Stimulated activated CD8-positive, alpha-beta memory T cell treated with anti-CD3 and anti-CD28 coated beads, Interleukin-15, amount 100 ng/mL, for 4 hours (primary cell): ENCODE data around the gene PXDN.
"Not testable (repeated sequence)": the region's sequence is repeated elsewhere in the genome, so short reads cannot be mapped to it uniquely, and the experiment has no call there.

ENCODE experiments used
- DNase-seq, 2 donors: peaks; one replicate each; pipeline ENCODE4 v3.0.0-alpha.2; 2020; ENCODE audit warnings: low read depth in 2 of 2

Gene PXDN

GRCh38 chr2:1740716-1741589 is 3.4 kb downstream of the PXDN start:
- no peak for DNase-seq

- no peak for DNase-seq
These were observed 4.2 kb downstream of the PXDN start for GRCh38 chr2:1739961-1740715.

GRCh38 chr2:1739322-1739957 is 4.9 kb downstream of the PXDN start:
- no peak for DNase-seq

- no peak for DNase-seq
These were observed 5.5 kb downstream of the PXDN start for GRCh38 chr2:1738646-1739302.

GRCh38 chr2:1738163-1738562 is 6.2 kb downstream of the PXDN start:
- no peak for DNase-seq

- DNase-seq = no peak
These were observed 7.3 kb downstream of the PXDN start for GRCh38 chr2:1736997-1737480.

- DNase-seq = no peak
These were observed 8.3 kb downstream of the PXDN start for GRCh38 chr2:1736045-1736444.

- not testable (repeated sequence) for DNase-seq
These were observed 11.0 kb downstream of the PXDN start for GRCh38 chr2:1733298-1733697.

GRCh38 chr2:1731963-1732768 is 12.1 kb downstream of the PXDN start:
- no peak for DNase-seq

GRCh38 chr2:1731447-1731962 is 12.8 kb downstream of the PXDN start:
- no peak for DNase-seq

- DNase-seq = no peak
These were observed 14.0 kb downstream of the PXDN start for GRCh38 chr2:1730015-1730927.

GRCh38 chr2:1729242-1729641 is 15.1 kb downstream of the PXDN start:
- DNase-seq = no peak

- no peak for DNase-seq
These were observed 15.5 kb downstream of the PXDN start for GRCh38 chr2:1728821-1729220.

GRCh38 chr2:1727796-1728474 is 16.4 kb downstream of the PXDN start:
- no peak for DNase-seq

- DNase-seq = no peak
These were observed 17.1 kb downstream of the PXDN start for GRCh38 chr2:1727101-1727771.

- no peak for DNase-seq
These were observed 17.8 kb downstream of the PXDN start for GRCh38 chr2:1726558-1726957.

GRCh38 chr2:1724351-1724750 is 20.0 kb downstream of the PXDN start:
- not testable (repeated sequence) for DNase-seq

GRCh38 chr2:1723397-1724042 is 20.8 kb downstream of the PXDN start:
- DNase-seq = no peak
